ENCODE results near the gene NUCKS1. TPM values are rescaled to one million over a fixed set of nuclear protein-coding genes. Genes with fewer than 3 reads are reported as not detected.

The NUCKS1 gene
- total RNA-seq, 2 experiments from 2014 or later = 80.6 to 84.7 TPM

- DNase-seq (no peak), ATAC-seq (ENCODE audit: poor library complexity) (no peak)
- Mint-ChIP-seq H3K27me3 (peaks cover 16% of the 10 kb centered on the region), H3K27ac (no peak overlapping the region), H3K4me3 (no peak overlapping the region), H3K4me1 (ENCODE audit: low read depth) (no peaks in the 10 kb centered on the region), H3K36me3 (ENCODE audit: low read depth) (no peaks in the 10 kb centered on the region), H3K9me3 (no peaks in the 10 kb centered on the region)
- no peak for TF ChIP-seq CTCF (IDR thresholded peaks at IDR 0.05)
- H3K9me3 ChIP-seq (ENCODE audit: control insufficient read depth in 1 of 2, insufficient read depth in 1 of 2, low read length in 2 of 2) = no peaks in the 10 kb centered on the region
- no peak overlapping the region for H3K4me3 ChIP-seq (ENCODE audit: low read length)
- H3K36me3 ChIP-seq (ENCODE audit: insufficient read depth, low read length) = no peaks in the 10 kb centered on the region
- H3K4me1 ChIP-seq (ENCODE audit: insufficient read depth, low read length) = no peaks in the 10 kb centered on the region
- intact Hi-C loops (cut with DNase I, micrococcal nuclease) = no loop called here
- H3K27ac ChIP-seq (ENCODE audit: low read depth in 1 of 2, low read length in 2 of 2) = no peak overlapping the region
- ChIA-PET POLR2A (no interaction called here), CTCF (no interaction called here)
- peaks cover 0 to 7% of the 10 kb centered on the region in 2 experiments for H3K27me3 ChIP-seq (ENCODE audit: control insufficient read depth in 1 of 2, insufficient read depth in 2 of 2, low read length in 2 of 2)
Observed at GRCh38 chr1:205699416-205699815, 50.6 kb downstream of the NUCKS1 start.

- ATAC-seq (ENCODE audit: poor library complexity) (no peak), DNase-seq (no peak)
- TF ChIP-seq CTCF (IDR thresholded peaks at IDR 0.05) = no peak
- H3K4me1 ChIP-seq (ENCODE audit: insufficient read depth, low read length) = no peaks in the 10 kb centered on the region
- Mint-ChIP-seq H3K27me3 (peaks cover 16% of the 10 kb centered on the region), H3K27ac (no peak overlapping the region), H3K9me3 (no peaks in the 10 kb centered on the region), H3K36me3 (ENCODE audit: low read depth) (no peaks in the 10 kb centered on the region), H3K4me3 (no peak overlapping the region), H3K4me1 (ENCODE audit: low read depth) (no peaks in the 10 kb centered on the region)
- H3K9me3 ChIP-seq (ENCODE audit: control insufficient read depth in 1 of 2, insufficient read depth in 1 of 2, low read length in 2 of 2) = no peaks in the 10 kb centered on the region
- no peak overlapping the region for H3K27ac ChIP-seq (ENCODE audit: low read depth in 1 of 2, low read length in 2 of 2)
- H3K27me3 ChIP-seq (ENCODE audit: control insufficient read depth in 1 of 2, insufficient read depth in 2 of 2, low read length in 2 of 2) = peaks cover 0 to 7% of the 10 kb centered on the region in 2 experiments
- ChIA-PET CTCF (no interaction called here), POLR2A (no interaction called here)
- H3K36me3 ChIP-seq (ENCODE audit: insufficient read depth, low read length) = no peaks in the 10 kb centered on the region
- no peak overlapping the region for H3K4me3 ChIP-seq (ENCODE audit: low read length)
- intact Hi-C loops (cut with DNase I, micrococcal nuclease) = no loop called here
Observed at GRCh38 chr1:205698921-205699320, 51.1 kb downstream of the NUCKS1 start.

- Mint-ChIP-seq H3K4me1 (ENCODE audit: low read depth) (no peaks in the 10 kb centered on the region), H3K36me3 (ENCODE audit: low read depth) (no peaks in the 10 kb centered on the region), H3K9me3 (no peaks in the 10 kb centered on the region), H3K27me3 (peaks cover 35% of the 10 kb centered on the region), H3K4me3 (no peak overlapping the region), H3K27ac (no peak overlapping the region)
- DNase-seq (no peak), ATAC-seq (ENCODE audit: poor library complexity) (no peak)
- H3K27ac ChIP-seq (ENCODE audit: low read depth in 1 of 2, low read length in 2 of 2) = no peak overlapping the region
- ChIA-PET POLR2A (no interaction called here), CTCF (interaction anchor here (1.7 kb wide), 1 partner anchor 18 kb away, joined by 5 read pairs; no protein-coding TSS in a partner anchor)
- no peaks in the 10 kb centered on the region for H3K36me3 ChIP-seq (ENCODE audit: insufficient read depth, low read length)
- intact Hi-C loops (cut with DNase I, micrococcal nuclease) = no loop called here
- peaks cover 0 to 6% of the 10 kb centered on the region in 2 experiments for H3K9me3 ChIP-seq (ENCODE audit: control insufficient read depth in 1 of 2, insufficient read depth in 1 of 2, low read length in 2 of 2)
- peaks cover 0 to 7% of the 10 kb centered on the region in 2 experiments for H3K27me3 ChIP-seq (ENCODE audit: control insufficient read depth in 1 of 2, insufficient read depth in 2 of 2, low read length in 2 of 2)
- TF ChIP-seq CTCF (IDR thresholded peaks at IDR 0.05) = no peak
- H3K4me1 ChIP-seq (ENCODE audit: insufficient read depth, low read length) = no peaks in the 10 kb centered on the region
- H3K4me3 ChIP-seq (ENCODE audit: low read length) = no peak overlapping the region
Observed at GRCh38 chr1:205693421-205693991, 56.5 kb downstream of the NUCKS1 start.

All from CD4-positive, alpha-beta T cell (primary cell).